Measurements from ENCODE around the gene CHMP2A. TPM values are rescaled to one million over a fixed set of nuclear protein-coding genes. Genes with fewer than 3 reads are reported as not detected.

The CHMP2A gene
- polyA plus RNA-seq, 1 of the 3 experiments (the other 2 are of a cell fraction): 381 TPM

DNA sequence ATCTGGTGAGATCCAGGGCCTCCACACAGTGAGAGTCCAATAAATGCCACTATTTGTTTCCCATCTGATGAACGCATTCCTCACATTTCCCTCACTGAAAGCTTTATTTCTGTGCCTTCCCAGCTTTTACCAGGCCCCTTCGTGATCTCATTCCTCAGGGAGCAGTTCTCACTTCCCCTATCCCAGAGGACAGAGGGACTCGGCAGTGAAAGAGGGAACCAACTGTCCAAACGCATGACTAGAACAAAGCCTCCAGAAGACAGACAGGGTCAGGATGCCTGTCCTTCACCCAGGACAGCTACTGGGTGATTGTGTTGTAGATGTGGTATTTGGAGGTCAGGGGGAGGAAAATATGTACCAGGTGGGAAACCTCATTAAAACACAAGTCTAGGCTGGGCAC, 33.3 kb downstream of the CHMP2A start:
- POLR2A ChIA-PET: interaction anchor here (3.0 to 3.8 kb wide), 2 partner anchors 23 to 33 kb away, joined by 45 to 49 read pairs; partner anchors contain the start of genes CHMP2A and TRIM28
- TF ChIP-seq ELF1 (IDR thresholded peaks at IDR 0.05) (no peak), SIN3A (IDR thresholded peaks at IDR 0.05; ENCODE audit: borderline replicate concordance, low read depth, low read length) (no peak), RFX5 (IDR thresholded peaks at IDR 0.05; ENCODE audit: low read length) (no peak), FOXJ3 (CRISPR knock-in tag; IDR thresholded peaks at IDR 0.05) (no peak), CTCF (IDR thresholded peaks at IDR 0.05) (no peak), REST (IDR thresholded peaks at IDR 0.05; ENCODE audit: low read depth, low read length) (no peak), EP300 (IDR thresholded peaks at IDR 0.05; ENCODE audit: borderline replicate concordance in 1 of 2, low read depth in 1 of 2, low read length in 1 of 2) (no peak), NFIC (IDR thresholded peaks at IDR 0.05; ENCODE audit: borderline replicate concordance) (no peak), TCF12 (IDR thresholded peaks at IDR 0.05) (no peak), SMC3 (IDR thresholded peaks at IDR 0.05; ENCODE audit: low read depth, low read length) (no peak), FOSL2 (IDR thresholded peaks at IDR 0.05; ENCODE audit: borderline replicate concordance, low read depth) (no peak), CHD2 (IDR thresholded peaks at IDR 0.05; ENCODE audit: low read length, partially characterized antibody) (no peak), USF2 (IDR thresholded peaks at IDR 0.05; ENCODE audit: borderline replicate concordance, low read depth, low read length) (no peak)
- TF ChIP-seq, protein P1, sequence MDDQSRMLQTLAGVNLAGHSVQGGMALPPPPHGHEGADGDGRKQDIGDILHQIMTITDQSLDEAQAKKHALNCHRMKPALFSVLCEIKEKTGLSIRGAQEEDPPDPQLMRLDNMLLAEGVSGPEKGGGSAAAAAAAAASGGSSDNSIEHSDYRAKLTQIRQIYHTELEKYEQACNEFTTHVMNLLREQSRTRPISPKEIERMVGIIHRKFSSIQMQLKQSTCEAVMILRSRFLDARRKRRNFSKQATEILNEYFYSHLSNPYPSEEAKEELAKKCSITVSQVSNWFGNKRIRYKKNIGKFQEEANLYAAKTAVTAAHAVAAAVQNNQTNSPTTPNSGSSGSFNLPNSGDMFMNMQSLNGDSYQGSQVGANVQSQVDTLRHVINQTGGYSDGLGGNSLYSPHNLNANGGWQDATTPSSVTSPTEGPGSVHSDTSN (IDR thresholded peaks at IDR 0.05): no peak
- TF ChIP-seq, protein P2, sequence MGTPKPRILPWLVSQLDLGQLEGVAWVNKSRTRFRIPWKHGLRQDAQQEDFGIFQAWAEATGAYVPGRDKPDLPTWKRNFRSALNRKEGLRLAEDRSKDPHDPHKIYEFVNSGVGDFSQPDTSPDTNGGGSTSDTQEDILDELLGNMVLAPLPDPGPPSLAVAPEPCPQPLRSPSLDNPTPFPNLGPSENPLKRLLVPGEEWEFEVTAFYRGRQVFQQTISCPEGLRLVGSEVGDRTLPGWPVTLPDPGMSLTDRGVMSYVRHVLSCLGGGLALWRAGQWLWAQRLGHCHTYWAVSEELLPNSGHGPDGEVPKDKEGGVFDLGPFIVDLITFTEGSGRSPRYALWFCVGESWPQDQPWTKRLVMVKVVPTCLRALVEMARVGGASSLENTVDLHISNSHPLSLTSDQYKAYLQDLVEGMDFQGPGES (IDR thresholded peaks at IDR 0.05; ENCODE audit: low read depth, low read length): no peak
- TF ChIP-seq, protein P3, sequence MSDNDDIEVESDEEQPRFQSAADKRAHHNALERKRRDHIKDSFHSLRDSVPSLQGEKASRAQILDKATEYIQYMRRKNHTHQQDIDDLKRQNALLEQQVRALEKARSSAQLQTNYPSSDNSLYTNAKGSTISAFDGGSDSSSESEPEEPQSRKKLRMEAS (IDR thresholded peaks at IDR 0.05; ENCODE audit: low read depth): no peak
- TF ChIP-seq, protein P4, sequence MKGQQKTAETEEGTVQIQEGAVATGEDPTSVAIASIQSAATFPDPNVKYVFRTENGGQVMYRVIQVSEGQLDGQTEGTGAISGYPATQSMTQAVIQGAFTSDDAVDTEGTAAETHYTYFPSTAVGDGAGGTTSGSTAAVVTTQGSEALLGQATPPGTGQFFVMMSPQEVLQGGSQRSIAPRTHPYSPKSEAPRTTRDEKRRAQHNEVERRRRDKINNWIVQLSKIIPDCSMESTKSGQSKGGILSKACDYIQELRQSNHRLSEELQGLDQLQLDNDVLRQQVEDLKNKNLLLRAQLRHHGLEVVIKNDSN (IDR thresholded peaks at IDR 0.05; ENCODE audit: borderline replicate concordance, low read depth): no peak

More for the DNA sequence above, 33.3 kb downstream of the CHMP2A start:
- CTCF ChIA-PET: interaction anchor here (4.3 to 4.7 kb wide), 2 partner anchors 22 to 30 kb away, joined by 29 to 81 read pairs; partner anchors contain the start of genes CHMP2A and TRIM28
- Histone ChIP-seq H3F3A (replicated peaks; ENCODE audit: insufficient read depth) (peaks cover 19% of the 10 kb centered on the region), H3K9me3 (no peaks in the 10 kb centered on the region), H4K20me1 (ENCODE audit: insufficient read depth) (no peaks in the 10 kb centered on the region; the same call in 1 of the 2 replicates), H3K79me2 (ENCODE audit: insufficient read depth) (peaks cover 32% of the 10 kb centered on the region), H2AFZ (ENCODE audit: low read depth) (no peak overlapping the region), H3K4me1 (ENCODE audit: control insufficient read depth in 1 of 2, insufficient read depth in 2 of 2, low read depth in 1 of 2, low read length in 1 of 2) (peaks cover 0 to 21% of the 10 kb centered on the region in 2 experiments; a peak in 1 of 4 replicates), H3K27me3 (ENCODE audit: insufficient read depth) (no peaks in the 10 kb centered on the region), H3K36me3 (replicated peaks in 1 of 2; ENCODE audit: control insufficient read depth in 1 of 2, insufficient read depth in 2 of 2, low read length in 1 of 2) (peaks cover 0 to 8% of the 10 kb centered on the region in 2 experiments), H3K4me2 (no peak overlapping the region), H3K9me2 (no peaks in the 10 kb centered on the region), H3K27ac (ENCODE audit: low read depth in 2 of 2, low read length in 1 of 2) (no peak overlapping the region), H3K4me3 (ENCODE audit: low read depth in 2 of 2, low read length in 1 of 2) (no peak overlapping the region), H3K9ac (no peak overlapping the region)
- no peak for DNase-seq
- WGBS (ENCODE audit: low lambda C conversion rate): 82% methylated on average over 4 of the region's 4 CpGs

Data from SK-N-SH (cell line).